SU-DHL-6 (cell line): ENCODE results near the gene OR6B2.

Experiments
- EZH2phosphoT487 ChIP-seq: fragments of 200-600 bp; sonication (generic), shearing (Covaris generic); conservative IDR thresholded peaks from 2 replicates; pipeline ENCODE4 v1.6.1; 2018; ENCODE audit warnings: mild to moderate bottlenecking, antibody characterized with exemption, low read length, moderate library complexity, mixed read lengths
- TF ChIP-seq, protein P1 (sequence below): fragments of 200-600 bp; sonication (generic); IDR thresholded peaks from one replicate; pipeline ENCODE4 v1.5.1; 2017; ENCODE audit warnings: antibody characterized with exemption, mild to moderate bottlenecking, low read length, moderate library complexity; ENCODE audit not compliant: insufficient read depth, poor library complexity, severe bottlenecking

DNA sequence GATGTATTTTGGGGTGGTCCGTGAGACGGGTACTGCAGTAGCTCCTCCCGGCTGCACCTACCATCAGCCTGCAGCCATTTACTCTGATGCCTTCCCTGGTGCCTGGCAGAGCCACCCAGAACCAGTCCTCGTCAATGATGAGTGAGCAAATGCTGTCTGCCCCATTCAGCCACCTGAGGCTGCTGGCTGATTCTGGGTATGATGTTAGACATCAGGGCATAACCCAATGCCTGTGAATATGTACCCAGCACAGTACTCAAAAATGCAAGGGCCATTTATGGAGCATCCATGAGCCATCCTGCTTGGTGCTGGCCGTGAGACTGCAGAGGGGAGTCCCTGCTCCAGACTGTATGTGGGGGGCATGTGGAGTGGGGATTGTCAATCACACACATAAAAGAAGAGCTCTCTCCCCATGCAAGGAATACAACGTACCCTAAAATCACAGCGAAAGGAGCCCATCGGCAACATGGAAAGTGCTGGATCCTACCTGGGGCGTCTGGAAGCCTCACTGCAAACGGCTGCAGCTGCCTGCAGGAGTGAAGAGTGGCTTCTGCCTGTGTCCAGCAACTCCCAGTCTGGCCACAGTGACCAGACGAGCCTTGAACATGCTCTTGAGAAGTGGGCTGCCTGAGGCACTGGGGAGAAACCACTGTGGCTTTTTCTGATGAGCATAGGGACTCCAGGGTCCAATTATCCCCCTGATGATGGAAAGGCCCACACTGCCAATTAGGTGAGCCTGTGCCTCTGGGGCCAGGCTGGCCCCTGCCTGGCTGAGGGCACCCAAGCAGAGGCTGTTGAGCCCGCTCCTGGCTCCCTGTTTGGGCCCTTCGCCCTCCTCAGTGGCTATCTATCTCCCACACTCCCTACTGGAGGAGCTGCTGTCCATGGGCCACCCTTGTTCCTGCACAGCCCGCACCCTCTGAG is 2.4 kb upstream of the OR6B2 start:
- TF ChIP-seq, protein P1, sequence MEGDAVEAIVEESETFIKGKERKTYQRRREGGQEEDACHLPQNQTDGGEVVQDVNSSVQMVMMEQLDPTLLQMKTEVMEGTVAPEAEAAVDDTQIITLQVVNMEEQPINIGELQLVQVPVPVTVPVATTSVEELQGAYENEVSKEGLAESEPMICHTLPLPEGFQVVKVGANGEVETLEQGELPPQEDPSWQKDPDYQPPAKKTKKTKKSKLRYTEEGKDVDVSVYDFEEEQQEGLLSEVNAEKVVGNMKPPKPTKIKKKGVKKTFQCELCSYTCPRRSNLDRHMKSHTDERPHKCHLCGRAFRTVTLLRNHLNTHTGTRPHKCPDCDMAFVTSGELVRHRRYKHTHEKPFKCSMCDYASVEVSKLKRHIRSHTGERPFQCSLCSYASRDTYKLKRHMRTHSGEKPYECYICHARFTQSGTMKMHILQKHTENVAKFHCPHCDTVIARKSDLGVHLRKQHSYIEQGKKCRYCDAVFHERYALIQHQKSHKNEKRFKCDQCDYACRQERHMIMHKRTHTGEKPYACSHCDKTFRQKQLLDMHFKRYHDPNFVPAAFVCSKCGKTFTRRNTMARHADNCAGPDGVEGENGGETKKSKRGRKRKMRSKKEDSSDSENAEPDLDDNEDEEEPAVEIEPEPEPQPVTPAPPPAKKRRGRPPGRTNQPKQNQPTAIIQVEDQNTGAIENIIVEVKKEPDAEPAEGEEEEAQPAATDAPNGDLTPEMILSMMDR: no peak
- TF ChIP-seq EZH2phosphoT487: no peak
